HepG2 (cell line): ENCODE data around the gene ATP5F1C. TPM values are rescaled to one million over a fixed set of nuclear protein-coding genes. Genes with fewer than 3 reads are reported as not detected.
A peak's percentile ranks its signal among the peaks of the same experiment; 100 is the strongest.

Source experiments
- ATAC-seq: fragments of 200-7000 bp; cut with Tn5 transposase; 3 replicates; pipeline ENCODE4 v1.9.1; 2020; ENCODE audit warnings: mild to moderate bottlenecking, moderate library complexity
- BruUV-seq: library from RNA; stranded (reverse); fragments of 400-500 nt; replicated peaks from 2 replicates; lab custom pipeline; 2021; lab: Mats Ljungman, UMichigan
- CTCF ChIA-PET: fragments of 300-600 bp; formaldehyde crosslinking; extraction: SDS; loops from one replicate; lab custom pipeline; 2021; ENCODE audit warnings: low total read pairs, inconsistent platforms, low intra/inter-chr PET ratio; lab: Yijun Ruan, JAX
- POLR2A ChIA-PET: fragments of 350-600 bp; sonication (Branson Sonifier 250); formaldehyde crosslinking; loops from one replicate; lab custom pipeline; 2020; ENCODE audit warnings: antibody characterized with exemption, inconsistent platforms; lab: Yijun Ruan, JAX
- DNase-seq: peaks from one replicate; pipeline ENCODE4 v3.0.0-alpha.2; 2015; ENCODE audit warnings: low spot score
- FAIRE-seq: peaks from 3 replicates; lab custom pipeline; 2011; peaks lifted over from hg19 to GRCh38; lab: Jason Lieb, UNC
- H2AFZ ChIP-seq: one replicate; pipeline ENCODE4 v1.6.1; 2011; ENCODE audit warnings: low read length, inconsistent platforms
- H3K27ac ChIP-seq: fragments of 300-600 bp; 3 replicates; pipeline ENCODE4 v1.8.0; 2011; ENCODE audit warnings: mixed run types, mild to moderate bottlenecking, mixed read lengths, low read length, inconsistent platforms; ENCODE audit not compliant: insufficient read depth; ENCODE audit errors: extremely low read length
- H3K27me3 ChIP-seq, 2 experiments: fragments of 200-600 bp in 1 of 2; 2 replicates in 1 of 2; 3 replicates in 1 of 2; pipeline versions ENCODE4 v1.6.0 to v1.8.0; 2011; ENCODE audit warnings: low read length in 2 of 2, mild to moderate bottlenecking in 2 of 2, moderate library complexity in 2 of 2, inconsistent platforms in 1 of 2; ENCODE audit not compliant: insufficient read depth in 2 of 2, control insufficient read depth in 1 of 2
- H3K36me3 ChIP-seq, 2 experiments: fragments of 200-600 bp in 1 of 2; replicated peaks in 1 of 2; 2 replicates in 1 of 2; 3 replicates in 1 of 2; pipeline versions ENCODE4 v1.5.1 to v1.8.0; 2011; ENCODE audit warnings: low read length in 2 of 2, inconsistent platforms in 1 of 2; ENCODE audit not compliant: insufficient read depth in 2 of 2, control insufficient read depth in 1 of 2
- H3K4me1 ChIP-seq: 2 replicates; pipeline ENCODE4 v1.5.1; 2012; ENCODE audit warnings: low read length, inconsistent platforms; ENCODE audit not compliant: insufficient read depth
- H3K4me2 ChIP-seq: 2 replicates; pipeline ENCODE4 v1.6.0; 2011; ENCODE audit warnings: low read depth, low read length, inconsistent platforms
- H3K4me3 ChIP-seq, 3 experiments: fragments of 200-600 bp in 1 of 3; sonication (generic), shearing (Covaris generic) in 1 of 3; replicated peaks in 1 of 3; 2 replicates each; pipeline ENCODE4 v1.5.1; 2011 to 2016; ENCODE audit warnings: low read length in 3 of 3, inconsistent platforms in 2 of 3, low read depth in 2 of 3, mild to moderate bottlenecking in 2 of 3, control low read depth in 1 of 3, mixed read lengths in 1 of 3; ENCODE audit not compliant: insufficient read depth in 1 of 3
- H3K79me2 ChIP-seq: one replicate; pipeline ENCODE4 v1.6.1; 2011; ENCODE audit warnings: low read length, inconsistent platforms; ENCODE audit not compliant: insufficient read depth
- H3K9ac ChIP-seq: 2 replicates; pipeline ENCODE4 v1.6.0; 2011; ENCODE audit warnings: mild to moderate bottlenecking, low read depth, low read length, inconsistent platforms; ENCODE audit not compliant: insufficient read depth
- H3K9me3 ChIP-seq: 2 replicates; pipeline ENCODE4 v1.5.1; 2012; ENCODE audit warnings: mild to moderate bottlenecking, low read length
- H4K20me1 ChIP-seq: 2 replicates; pipeline ENCODE4 v1.6.0; 2011; ENCODE audit warnings: inconsistent platforms, mild to moderate bottlenecking, low read length, moderate library complexity; ENCODE audit not compliant: insufficient read depth
- CREB1 ChIP-seq, 2 experiments: fragments of 450-650 bp in 1 of 2; IDR thresholded peaks; 2 replicates each; pipeline ENCODE4 v1.6.1; 2016 to 2017; ENCODE audit warnings: control low read depth in 1 of 2, mild to moderate bottlenecking in 1 of 2, missing compliant biosample characterization in 1 of 2, missing genetic modification characterization in 1 of 2
- KAT8 ChIP-seq: IDR thresholded peaks from 2 replicates; pipeline ENCODE4 v1.6.1; 2016; ENCODE audit warnings: missing genetic modification reagents, missing compliant biosample characterization
- MLX ChIP-seq: IDR thresholded peaks from 2 replicates; pipeline ENCODE4 v1.6.1; 2016
- MNT ChIP-seq: fragments of 450-650 bp; IDR thresholded peaks from 2 replicates; pipeline ENCODE4 v1.6.1; 2016
- MYC ChIP-seq: sonication (generic); formaldehyde crosslinking; IDR thresholded peaks from 2 replicates; pipeline ENCODE4 v1.9.0; 2021; ENCODE audit warnings: missing genetic modification reagents, borderline replicate concordance
- POGZ ChIP-seq: sonication (generic); formaldehyde crosslinking; IDR thresholded peaks from 2 replicates; pipeline ENCODE4 v1.4.0; 2020; ENCODE audit warnings: mild to moderate bottlenecking, missing genetic modification reagents
- RELA ChIP-seq: sonication (generic); formaldehyde crosslinking; IDR thresholded peaks from 2 replicates; pipeline ENCODE4 v1.4.0; 2020; ENCODE audit warnings: missing genetic modification reagents
- ZNF121 ChIP-seq: sonication (generic); formaldehyde crosslinking; IDR thresholded peaks from 2 replicates; pipeline ENCODE4 v1.5.0; 2020; ENCODE audit warnings: mild to moderate bottlenecking, missing genetic modification reagents
- ZNF547 ChIP-seq: sonication (generic); formaldehyde crosslinking; IDR thresholded peaks from 2 replicates; pipeline ENCODE4 v1.5.1; 2020; ENCODE audit warnings: mild to moderate bottlenecking, missing genetic modification reagents
- WGBS: methylation state at CpG from one replicate; pipeline ENCODE4 v1.1.6; 2017; ENCODE audit warnings: low lambda C conversion rate; 5-methylcytosine and 5-hydroxymethylcytosine counted together
- in situ Hi-C: cut with HindIII; loops from 2 replicates; pipeline ENCODE4 v1.10.0; 2017; ENCODE audit warnings: low pct_unique_long_range_greater_than_20kb; ENCODE audit not compliant: extremely low pct_ligation_motif_present
- intact Hi-C: fragments of 100-400 bp; cut with micrococcal nuclease; formaldehyde crosslinking; loops from one replicate; pipeline ENCODE4 v1.10.0; 2022; ENCODE audit not compliant: unreplicated experiment
- polyA plus RNA-seq, 8 experiments: library from polyadenylated mRNA; depleted of rRNA in 3 of 8; stranded (reverse) in 7 of 8; unstranded in 1 of 8; fragments of >200 nt; fragmentation: Illumina TruSeq in 4 of 8; extraction: Trizol in 4 of 8; gene quantifications; 2 replicates each; pipeline versions ENCODE4 v1.2.1 to v1.2.3, GENCODE V29; 2011 to 2016; ENCODE audit warnings: low read depth in 4 of 8, missing spikeins in 1 of 8, mixed read lengths in 1 of 8; ENCODE audit not compliant: insufficient read depth in 1 of 8
- total RNA-seq, 5 experiments: library from RNA; depleted of rRNA; stranded (reverse); fragments of >200 nt; fragmentation: Illumina TruSeq; extraction: Trizol; gene quantifications; 2 replicates each; pipeline ENCODE4 v1.2.3, GENCODE V29; 2016; ENCODE audit warnings: low read depth in 1 of 5
- TF ChIP-seq, protein P1 (sequence below): sonication (generic); formaldehyde crosslinking; conservative IDR thresholded peaks from 2 replicates; pipeline ENCODE4 v1.4.0; 2020; ENCODE audit warnings: missing genetic modification reagents

The ATP5F1C gene
- total and polyA plus RNA-seq, 2 of the 13 experiments (the other 11 are each of a cell fraction or from before 2014, with no cell fraction given) = 407 to 416 TPM

DNA sequence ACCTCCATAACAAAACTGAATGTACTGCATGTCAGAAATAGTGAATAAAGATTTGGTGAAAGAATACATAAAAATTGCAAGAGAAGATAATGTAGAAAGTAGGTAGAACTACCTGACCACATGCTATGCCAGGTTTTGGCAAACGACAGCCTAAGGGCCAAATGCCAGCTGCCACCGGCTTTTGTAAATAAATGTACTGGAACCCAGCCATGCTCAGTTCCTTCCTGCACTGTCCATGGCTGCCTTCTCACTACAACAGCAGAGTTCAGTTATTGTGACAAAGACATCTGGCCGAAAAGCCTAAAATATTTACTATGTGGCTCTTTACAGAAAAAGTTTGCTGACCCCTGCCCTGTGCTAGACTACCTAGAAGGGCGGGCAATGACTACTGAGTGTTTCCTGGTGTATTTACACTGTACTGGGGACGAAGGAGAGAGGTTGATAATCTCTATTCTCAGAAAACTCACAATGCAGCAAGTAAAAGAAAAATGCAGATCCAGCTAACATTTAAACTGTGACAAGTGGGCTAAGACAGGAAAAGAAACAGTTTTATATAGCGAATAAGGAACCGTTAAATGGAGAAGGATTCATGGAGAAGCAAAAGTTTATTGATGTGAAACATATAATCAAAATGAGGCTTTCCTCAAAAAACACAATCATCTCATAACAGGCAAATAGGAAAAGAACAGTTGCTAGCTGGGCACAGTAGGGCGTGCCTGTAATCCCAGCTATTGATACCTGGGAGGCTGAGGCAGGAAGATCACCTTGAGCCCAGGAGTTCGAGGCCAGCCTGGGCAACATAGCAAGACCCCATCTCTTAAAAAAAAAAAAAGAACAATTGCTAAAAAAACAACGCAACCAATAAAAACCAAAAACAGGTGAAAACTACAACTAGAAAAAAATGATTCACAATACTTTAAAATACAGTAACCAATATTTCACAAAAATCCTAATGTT is 13.9 kb upstream of the ATP5F1C start:
- POLR2A ChIA-PET = interaction anchor here (0.7 kb wide), 1 partner anchor 18 kb away, joined by 3 read pairs; no protein-coding TSS in a partner anchor
- Histone ChIP-seq H3K9ac (no peak overlapping the region), H3K27me3 (no peaks in the 10 kb centered on the region), H3K27ac (no peak overlapping the region), H4K20me1 (no peaks in the 10 kb centered on the region), H3K79me2 (no peaks in the 10 kb centered on the region), H3K4me1 (no peaks in the 10 kb centered on the region), H3K9me3 (no peaks in the 10 kb centered on the region), H3K4me2 (no peak overlapping the region), H3K4me3 (no peak overlapping the region), H2AFZ (no peak overlapping the region), H3K36me3 (peaks cover 19 to 60% of the 10 kb centered on the region in 2 experiments)
- FAIRE-seq (no peak), ATAC-seq (no peak), DNase-seq (no peak)
- WGBS = 86% methylated on average over 10 of the region's 10 CpGs
- in situ Hi-C loops = loop anchor here (25.0 kb wide), 1 partner anchor 1538 kb away; no protein-coding TSS in a partner anchor
- CTCF ChIA-PET = no interaction called here
- no TSS peak for BruUV-seq
- TF ChIP-seq ZNF121 (CRISPR knock-in tag) (peak; percentile 74), ZNF547 (CRISPR knock-in tag) (no peak)
- intact Hi-C loops = no loop called here

DNA sequence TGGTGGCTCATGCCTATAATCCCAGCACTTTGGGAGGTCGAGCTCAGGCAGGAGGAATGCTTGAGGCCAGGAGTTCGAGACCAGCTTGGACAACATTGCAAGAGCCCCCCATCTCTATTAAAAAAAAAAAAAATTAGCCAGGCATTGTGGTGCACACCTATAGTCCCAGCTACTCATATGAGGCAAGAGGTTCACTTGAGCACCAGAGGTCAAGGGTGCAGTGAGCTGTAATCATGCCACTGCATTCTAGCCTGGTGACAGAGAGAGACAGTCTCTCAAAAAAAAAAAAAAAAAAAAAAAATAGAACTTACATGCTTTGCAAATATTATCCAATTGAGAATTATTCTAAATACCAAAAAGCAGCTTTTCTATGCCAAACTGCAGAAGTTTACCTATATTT is 11.2 kb upstream of the ATP5F1C start:
- intact Hi-C loops = no loop called here
- Histone ChIP-seq H3K36me3 (peaks cover 19 to 75% of the 10 kb centered on the region in 2 experiments), H3K9me3 (no peaks in the 10 kb centered on the region), H3K79me2 (no peaks in the 10 kb centered on the region), H3K4me2 (no peak overlapping the region), H2AFZ (no peak overlapping the region), H3K27me3 (no peaks in the 10 kb centered on the region), H4K20me1 (0 out of 2 replicates have a peak, but pooled peaks cover 3% of the 10 kb centered on the region), H3K27ac (no peak overlapping the region), H3K4me1 (no peaks in the 10 kb centered on the region), H3K9ac (no peak overlapping the region), H3K4me3 (no peak overlapping the region)
- CTCF ChIA-PET = no interaction called here
- in situ Hi-C loops = no loop called here
- no peak for FAIRE-seq
- no TSS peak for BruUV-seq
- WGBS = 98% methylated on average over 2 of the region's 2 CpGs
- ATAC-seq = no peak
- no peak for DNase-seq
- POLR2A ChIA-PET = interaction anchor here (0.7 kb wide), 1 partner anchor 142 kb away, joined by 5 read pairs; no protein-coding TSS in a partner anchor
- TF ChIP-seq RELA (CRISPR knock-in tag) (no peak), MYC (no peak), MNT (no peak), KAT8 (CRISPR knock-in tag) (no peak), POGZ (CRISPR knock-in tag) (no peak), CREB1 (IDR thresholded peaks at IDR 0.05) (no peak), CREB1 (CRISPR knock-in tag; IDR thresholded peaks at IDR 0.05) (no peak), MLX (no peak)
- TF ChIP-seq, protein P1, sequence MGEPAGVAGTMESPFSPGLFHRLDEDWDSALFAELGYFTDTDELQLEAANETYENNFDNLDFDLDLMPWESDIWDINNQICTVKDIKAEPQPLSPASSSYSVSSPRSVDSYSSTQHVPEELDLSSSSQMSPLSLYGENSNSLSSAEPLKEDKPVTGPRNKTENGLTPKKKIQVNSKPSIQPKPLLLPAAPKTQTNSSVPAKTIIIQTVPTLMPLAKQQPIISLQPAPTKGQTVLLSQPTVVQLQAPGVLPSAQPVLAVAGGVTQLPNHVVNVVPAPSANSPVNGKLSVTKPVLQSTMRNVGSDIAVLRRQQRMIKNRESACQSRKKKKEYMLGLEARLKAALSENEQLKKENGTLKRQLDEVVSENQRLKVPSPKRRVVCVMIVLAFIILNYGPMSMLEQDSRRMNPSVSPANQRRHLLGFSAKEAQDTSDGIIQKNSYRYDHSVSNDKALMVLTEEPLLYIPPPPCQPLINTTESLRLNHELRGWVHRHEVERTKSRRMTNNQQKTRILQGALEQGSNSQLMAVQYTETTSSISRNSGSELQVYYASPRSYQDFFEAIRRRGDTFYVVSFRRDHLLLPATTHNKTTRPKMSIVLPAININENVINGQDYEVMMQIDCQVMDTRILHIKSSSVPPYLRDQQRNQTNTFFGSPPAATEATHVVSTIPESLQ (CRISPR knock-in tag) = no peak
